ENCODE measurements around the gene LSM14B.
A peak's percentile ranks its signal among the peaks of the same experiment; 100 is the strongest.

LSM14B gene

DNA sequence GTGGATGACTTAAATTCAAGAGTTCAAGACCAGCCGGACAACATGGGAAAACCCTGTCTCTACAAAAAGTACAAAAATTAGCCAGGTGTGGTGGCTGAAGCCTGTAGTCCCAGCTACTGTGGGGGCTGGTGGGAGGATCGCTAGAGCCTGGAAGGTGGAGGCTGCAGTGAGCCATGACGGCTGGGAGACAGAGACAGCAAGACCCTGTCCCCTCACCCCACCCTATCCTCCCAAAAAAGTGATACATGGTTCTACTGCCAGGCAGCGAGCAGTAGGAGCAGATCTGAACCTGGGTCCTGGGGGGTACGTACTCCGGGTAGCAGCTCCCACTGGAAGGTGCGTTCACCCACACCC lies 18.7 kb downstream of the LSM14B start:
- peaks cover 13 to 55% (median 38%) of the 10 kb centered on the region in 4 experiments for H3K36me3 ChIP-seq (ENCODE audit: control insufficient read depth in 4 of 4, insufficient read depth in 4 of 4, low read length in 3 of 4)
- POLR2A ChIA-PET, result interaction anchor here (1.0 to 1.1 kb wide), 2 partner anchors 8 to 74 kb away, joined by 3 read pairs; no protein-coding TSS in a partner anchor

DNA sequence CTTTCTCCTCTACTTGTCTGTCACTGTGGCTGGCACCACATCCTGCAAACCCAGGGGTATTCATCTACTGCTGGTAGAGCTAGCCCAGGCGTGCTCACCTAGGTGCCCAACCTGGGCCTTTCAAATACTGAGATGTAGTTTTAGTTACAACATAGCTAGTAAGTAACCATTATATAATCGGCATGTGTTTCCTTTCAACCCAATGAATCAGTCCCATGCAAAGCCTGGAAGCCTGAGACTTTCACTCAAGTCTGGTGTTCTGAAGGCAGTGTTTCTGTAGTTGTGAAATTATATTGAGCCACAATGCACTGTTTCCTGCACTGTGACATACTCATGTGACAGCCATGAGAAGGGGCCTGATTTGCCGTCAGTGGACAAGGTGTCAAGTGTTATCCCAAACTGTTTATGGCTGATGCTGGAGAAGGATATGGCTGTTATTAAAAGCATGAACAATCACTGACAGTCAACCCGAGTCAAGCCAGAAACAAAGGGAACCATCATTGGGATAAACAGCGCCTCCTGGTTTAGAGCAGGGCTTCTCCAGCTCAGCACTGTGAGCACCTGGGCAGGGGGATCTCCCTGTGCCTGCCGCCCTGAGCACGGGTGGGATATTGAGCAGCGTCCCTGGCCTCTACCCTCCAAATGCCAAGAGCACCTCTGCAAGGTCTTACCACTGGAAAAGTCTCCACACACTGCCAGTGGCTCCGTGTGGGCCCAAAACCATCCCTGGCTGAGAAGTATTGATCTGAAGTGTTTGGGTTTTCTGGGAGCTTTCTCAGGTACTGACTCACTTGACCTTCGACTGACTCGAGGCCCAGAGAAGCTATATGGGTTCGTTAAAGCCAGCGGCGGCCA lies 19.3 kb downstream of the LSM14B start:
- DNase-seq, result peak in 1 of 3 donors; percentile 17
- Histone ChIP-seq H3K27me3 (replicated peaks in 2 of 5; ENCODE audit: control insufficient read depth in 4 of 5, insufficient read depth in 5 of 5, low read length in 4 of 5) (no peaks in the 10 kb centered on the region), H3K9me3 (ENCODE audit: control extremely low read depth in 1 of 5, control insufficient read depth in 4 of 5, insufficient read depth in 2 of 5, low read depth in 1 of 5, low read length in 4 of 5) (no peaks in the 10 kb centered on the region), H3K4me1 (ENCODE audit: control extremely low read depth in 1 of 4, control insufficient read depth in 4 of 4, insufficient read depth in 4 of 4, low read length in 3 of 4) (peaks cover 9 to 33% (median 24%) of the 10 kb centered on the region in 4 experiments), H3K4me3 (ENCODE audit: control insufficient read depth in 1 of 7, extremely low read depth in 1 of 7, insufficient read depth in 4 of 7, low read depth in 2 of 7, low read length in 6 of 7) (peak overlapping the region; percentile 71 to 91 (median 79)), H3K27ac (ENCODE audit: insufficient read depth in 1 of 2, low read depth in 1 of 2, low read length in 2 of 2, poor library complexity in 1 of 2, severe bottlenecking in 2 of 2) (peak overlapping the region; percentile 54 to 86), H3K36me3 (ENCODE audit: control insufficient read depth in 4 of 4, insufficient read depth in 4 of 4, low read length in 3 of 4) (peaks cover 13 to 52% (median 33%) of the 10 kb centered on the region in 4 experiments)
- ChIA-PET POLR2A (interaction anchor here (1.0 to 1.1 kb wide), 2 partner anchors 8 to 75 kb away, joined by 3 read pairs; no protein-coding TSS in a partner anchor), CTCF (interaction anchor here (0.8 to 2.7 kb wide), 10 partner anchors 9 to 131 kb away, joined by 3 to 14 read pairs (median 4); no protein-coding TSS in a partner anchor)
- WGBS (ENCODE audit: insufficient coverage), result 44% methylated on average over 4 of the region's 14 CpGs

More for the DNA sequence above, 18.7 kb downstream of the LSM14B start:
- CTCF ChIA-PET, result interaction anchor here (1.0 to 2.7 kb wide), 6 partner anchors 8 to 130 kb away, joined by 3 to 14 read pairs (median 4); no protein-coding TSS in a partner anchor
- WGBS (ENCODE audit: insufficient coverage), result 97% methylated on average over 5 of the region's 7 CpGs
- Histone ChIP-seq H3K27me3 (replicated peaks in 2 of 5; ENCODE audit: control insufficient read depth in 4 of 5, insufficient read depth in 5 of 5, low read length in 4 of 5) (no peaks in the 10 kb centered on the region), H3K27ac (ENCODE audit: insufficient read depth in 1 of 2, low read depth in 1 of 2, low read length in 2 of 2, poor library complexity in 1 of 2, severe bottlenecking in 2 of 2) (no peak overlapping the region), H3K9me3 (ENCODE audit: control extremely low read depth in 1 of 5, control insufficient read depth in 4 of 5, insufficient read depth in 2 of 5, low read depth in 1 of 5, low read length in 4 of 5) (no peaks in the 10 kb centered on the region), H3K4me1 (ENCODE audit: control extremely low read depth in 1 of 4, control insufficient read depth in 4 of 4, insufficient read depth in 4 of 4, low read length in 3 of 4) (peaks cover 9 to 33% (median 24%) of the 10 kb centered on the region in 4 experiments), H3K4me3 (ENCODE audit: control insufficient read depth in 1 of 7, extremely low read depth in 1 of 7, insufficient read depth in 4 of 7, low read depth in 2 of 7, low read length in 6 of 7) (peak overlapping the region in 2 of 7 experiments; percentile 81 to 91)
- no peak for DNase-seq

DNA sequence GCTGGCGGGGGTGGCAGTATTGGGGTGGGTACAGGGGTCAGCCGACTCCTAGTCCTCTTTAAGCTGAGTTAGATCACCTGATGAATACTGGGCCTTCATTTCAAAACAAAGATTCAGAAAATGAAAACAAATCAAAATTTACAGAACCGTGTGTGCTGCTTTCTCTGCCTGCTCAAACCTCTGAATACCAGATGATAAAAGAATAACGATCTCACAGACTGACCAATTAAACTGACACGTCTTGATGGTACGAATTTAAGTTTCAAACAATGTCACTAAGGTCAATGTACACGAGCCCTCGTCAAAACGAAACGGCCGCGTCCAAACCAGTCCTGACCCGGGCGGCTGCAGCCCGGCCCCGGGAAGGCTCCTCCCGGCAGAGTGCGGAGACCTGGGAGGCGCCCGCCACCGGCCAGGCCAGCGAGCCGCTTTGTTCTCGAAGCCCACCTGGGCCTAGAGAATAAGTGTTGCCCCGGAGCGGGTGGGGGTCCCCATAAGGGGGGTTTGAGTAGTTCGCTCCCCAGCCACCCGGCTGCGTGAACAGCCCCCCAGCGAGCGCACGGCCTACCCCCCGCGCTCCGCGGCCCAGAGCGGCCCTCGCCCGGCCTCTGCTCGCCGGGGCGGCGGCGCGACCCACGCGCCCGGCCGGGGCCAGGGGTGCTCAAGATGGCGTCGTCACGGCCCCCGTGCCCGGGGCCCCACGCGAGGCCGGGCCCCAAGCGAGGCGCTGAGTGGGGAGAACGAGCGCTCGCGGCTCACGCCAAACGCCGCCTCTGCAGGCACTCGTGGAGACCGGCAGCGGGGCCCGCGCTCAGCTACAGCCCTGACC lies 20.2 kb downstream of the LSM14B start:
- Histone ChIP-seq H3K27me3 (replicated peaks in 2 of 5; ENCODE audit: control insufficient read depth in 4 of 5, insufficient read depth in 5 of 5, low read length in 4 of 5) (no peaks in the 10 kb centered on the region), H3K9me3 (ENCODE audit: control extremely low read depth in 1 of 5, control insufficient read depth in 4 of 5, insufficient read depth in 2 of 5, low read depth in 1 of 5, low read length in 4 of 5) (no peaks in the 10 kb centered on the region), H3K4me3 (ENCODE audit: control insufficient read depth in 1 of 7, extremely low read depth in 1 of 7, insufficient read depth in 4 of 7, low read depth in 2 of 7, low read length in 6 of 7) (peak overlapping the region; percentile 71 to 91 (median 79)), H3K4me1 (ENCODE audit: control extremely low read depth in 1 of 4, control insufficient read depth in 4 of 4, insufficient read depth in 4 of 4, low read length in 3 of 4) (peaks cover 9 to 33% (median 24%) of the 10 kb centered on the region in 4 experiments), H3K36me3 (ENCODE audit: control insufficient read depth in 4 of 4, insufficient read depth in 4 of 4, low read length in 3 of 4) (peaks cover 11 to 44% (median 29%) of the 10 kb centered on the region in 4 experiments), H3K27ac (ENCODE audit: insufficient read depth in 1 of 2, low read depth in 1 of 2, low read length in 2 of 2, poor library complexity in 1 of 2, severe bottlenecking in 2 of 2) (peak overlapping the region; percentile 54 to 86)
- POLR2A ChIA-PET, result interaction anchor here (1.1 to 1.9 kb wide), 2 partner anchors 20 to 76 kb away, joined by 3 to 9 read pairs; partner anchors contain the start of gene LSM14B
- DNase-seq, result no peak
- CTCF ChIA-PET, result interaction anchor here (0.8 to 2.7 kb wide), 10 partner anchors 9 to 132 kb away, joined by 3 to 14 read pairs (median 4); no protein-coding TSS in a partner anchor
- WGBS (ENCODE audit: insufficient coverage), result 0% methylated on average over 59 of the region's 71 CpGs

DNA sequence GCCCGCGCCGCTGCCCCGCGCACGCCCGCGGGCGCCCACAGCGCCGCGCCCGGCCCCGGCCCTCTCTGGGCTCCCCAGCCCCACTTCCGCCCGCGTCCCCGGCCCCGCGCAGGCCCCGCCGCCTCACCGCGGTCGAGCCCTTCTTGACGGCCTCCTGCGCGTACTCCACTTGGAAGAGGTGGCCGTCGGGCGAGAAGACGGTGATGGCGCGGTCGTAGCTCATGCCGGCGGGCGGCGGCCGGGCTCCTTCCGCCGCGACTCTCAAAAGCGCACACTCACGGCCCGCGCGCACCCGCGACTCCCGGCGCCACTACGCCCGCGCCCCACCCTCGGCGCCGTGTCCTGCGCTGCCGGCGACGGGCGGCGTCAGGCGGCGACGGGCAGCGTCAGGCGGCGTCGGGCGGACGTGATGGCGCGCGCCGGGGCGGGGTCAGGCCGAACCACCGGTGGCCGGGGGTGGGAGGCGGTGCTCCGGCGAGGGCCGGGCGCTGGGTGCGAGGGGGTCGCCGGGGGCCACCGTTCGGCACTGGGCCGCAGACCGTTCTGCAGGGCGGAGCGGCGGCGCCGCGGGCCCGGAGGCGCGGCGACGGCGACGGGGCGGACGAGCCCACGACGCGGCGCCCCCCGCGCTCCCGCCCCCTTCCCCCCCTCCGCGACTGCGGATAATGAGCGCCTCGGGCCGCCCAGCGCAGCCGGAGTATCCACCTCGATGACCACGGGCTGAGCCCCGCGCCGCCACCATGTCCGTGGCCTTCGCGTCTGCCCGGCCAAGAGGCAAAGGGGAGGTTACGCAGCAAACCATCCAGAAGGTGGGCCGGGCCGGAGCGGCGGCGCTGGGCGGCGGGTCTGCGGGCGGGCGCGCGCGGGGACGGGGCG lies 21.0 kb downstream of the LSM14B start, which contains the start of the genes PSMA7 and SS18L1:
Gene PSMA7, minus strand, starts transcription at position 314 of the 876 bp plus-strand sequence. Its CDS starts 91 bp downstream, at position 223.
Gene SS18L1, plus strand, starts transcription at position 689 of the 876 bp plus-strand sequence. Its CDS starts 52 bp downstream, at position 741.
- POLR2A ChIA-PET, result interaction anchor here (1.2 to 1.9 kb wide), 4 partner anchors 13 to 77 kb away, joined by 4 to 9 read pairs (median 6); partner anchors contain the start of gene LSM14B

DNA sequence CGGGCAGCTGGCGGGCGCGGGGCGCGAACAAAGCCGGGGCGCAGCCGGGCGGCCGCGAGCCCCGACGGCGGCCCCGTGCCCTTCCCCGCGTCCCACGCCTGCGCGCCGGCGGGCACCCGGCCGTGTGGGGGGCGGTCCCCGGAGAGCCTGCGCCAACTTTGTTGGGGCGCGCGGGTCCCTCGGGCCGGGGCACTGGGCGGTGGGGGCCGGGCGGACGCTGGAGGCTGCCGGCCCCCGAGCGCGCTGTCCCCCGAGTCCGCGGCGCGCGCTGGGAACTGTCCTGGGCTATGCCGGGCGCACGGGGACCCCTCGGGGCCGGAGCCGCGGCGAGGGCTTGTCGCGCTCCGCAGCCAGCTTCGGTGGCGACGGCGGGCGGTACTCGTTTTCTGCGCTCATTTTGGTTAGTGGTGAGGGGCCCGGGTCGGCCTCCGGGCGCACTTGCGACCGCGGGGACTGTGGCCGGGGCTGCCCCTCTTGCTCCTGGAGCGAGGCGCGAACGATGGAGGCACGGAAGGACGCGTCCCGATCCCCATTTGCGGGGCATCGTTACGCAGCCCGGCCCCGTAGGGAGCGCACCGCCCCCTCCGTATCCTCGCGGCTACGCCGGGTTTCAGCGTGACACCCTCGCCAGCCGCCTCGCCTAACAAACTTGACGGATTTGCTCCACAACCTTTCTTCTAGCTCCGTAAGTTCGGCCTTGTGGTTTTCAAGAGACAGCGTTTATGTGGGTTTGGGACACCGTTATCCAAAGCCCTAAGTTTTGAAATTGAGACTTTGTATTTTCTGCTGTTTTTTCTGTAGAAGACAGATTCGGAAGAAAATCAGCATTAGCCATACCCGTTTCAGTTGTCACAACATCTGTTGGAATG lies 21.9 kb downstream of the LSM14B start:
- DNase-seq, result peak in 2 of 3 donors; percentile 58 to 66
- Histone ChIP-seq H3K4me1 (ENCODE audit: control extremely low read depth in 1 of 4, control insufficient read depth in 4 of 4, insufficient read depth in 4 of 4, low read length in 3 of 4) (peaks cover 9 to 33% (median 24%) of the 10 kb centered on the region in 4 experiments), H3K9me3 (ENCODE audit: control extremely low read depth in 1 of 5, control insufficient read depth in 4 of 5, insufficient read depth in 2 of 5, low read depth in 1 of 5, low read length in 4 of 5) (no peaks in the 10 kb centered on the region), H3K27me3 (replicated peaks in 2 of 5; ENCODE audit: control insufficient read depth in 4 of 5, insufficient read depth in 5 of 5, low read length in 4 of 5) (no peaks in the 10 kb centered on the region), H3K27ac (ENCODE audit: insufficient read depth in 1 of 2, low read depth in 1 of 2, low read length in 2 of 2, poor library complexity in 1 of 2, severe bottlenecking in 2 of 2) (peak overlapping the region in 1 of 2 experiments; percentile 86), H3K36me3 (ENCODE audit: control insufficient read depth in 4 of 4, insufficient read depth in 4 of 4, low read length in 3 of 4) (peaks cover 4 to 29% (median 16%) of the 10 kb centered on the region in 4 experiments), H3K4me3 (ENCODE audit: control insufficient read depth in 1 of 7, extremely low read depth in 1 of 7, insufficient read depth in 4 of 7, low read depth in 2 of 7, low read length in 6 of 7) (peak overlapping the region; percentile 71 to 91 (median 79))
- ChIA-PET POLR2A (interaction anchor here (1.2 to 1.9 kb wide), 4 partner anchors 12 to 78 kb away, joined by 4 to 9 read pairs (median 6); partner anchors contain the start of gene LSM14B), CTCF (interaction anchor here (1.5 kb wide), 1 partner anchor 26 kb away, joined by 3 read pairs; no protein-coding TSS in a partner anchor)
- under 1% methylated on average over 97 of the region's 104 CpGs for WGBS (ENCODE audit: insufficient coverage)

More for the DNA sequence above, 21.0 kb downstream of the LSM14B start, which contains the start of the genes PSMA7 and SS18L1:
- no peaks in the 10 kb centered on the region for H3K27me3 ChIP-seq (replicated peaks in 2 of 5; ENCODE audit: control insufficient read depth in 4 of 5, insufficient read depth in 5 of 5, low read length in 4 of 5)
- CTCF ChIA-PET, result interaction anchor here (1.5 to 2.7 kb wide), 3 partner anchors 10 to 117 kb away, joined by 3 to 13 read pairs (median 5); no protein-coding TSS in a partner anchor
- peak within 1 kb of the TSS; percentile 71 to 91 (median 79) for H3K4me3 ChIP-seq (ENCODE audit: control insufficient read depth in 1 of 7, extremely low read depth in 1 of 7, insufficient read depth in 4 of 7, low read depth in 2 of 7, low read length in 6 of 7)
- peak; percentile 88 to 96 (median 94) for DNase-seq
- H3K9me3 ChIP-seq (ENCODE audit: control extremely low read depth in 1 of 5, control insufficient read depth in 4 of 5, insufficient read depth in 2 of 5, low read depth in 1 of 5, low read length in 4 of 5), result no peaks in the 10 kb centered on the region
- H3K27ac ChIP-seq (ENCODE audit: insufficient read depth in 1 of 2, low read depth in 1 of 2, low read length in 2 of 2, poor library complexity in 1 of 2, severe bottlenecking in 2 of 2), result peak within 1 kb of the TSS; percentile 66 to 86
- under 1% methylated on average over 98 of the region's 148 CpGs for WGBS (ENCODE audit: insufficient coverage)
- peaks cover 9 to 33% (median 24%) of the 10 kb centered on the region in 4 experiments for H3K4me1 ChIP-seq (ENCODE audit: control extremely low read depth in 1 of 4, control insufficient read depth in 4 of 4, insufficient read depth in 4 of 4, low read length in 3 of 4)
- peaks cover 6 to 36% (median 24%) of the 10 kb centered on the region in 4 experiments for H3K36me3 ChIP-seq (ENCODE audit: control insufficient read depth in 4 of 4, insufficient read depth in 4 of 4, low read length in 3 of 4)

All from common myeloid progenitor, CD34-positive (primary cell).